ENCODE results near the gene ABCC4. TPM values are rescaled to one million over a fixed set of nuclear protein-coding genes. Genes with fewer than 3 reads are reported as not detected.

The ABCC4 gene
- total and polyA plus RNA-seq, 2 of the 13 experiments (the other 11 are each of a cell fraction or from before 2014, with no cell fraction given): 4.2 to 11.3 TPM

- TF ChIP-seq BRD4 (CRISPR knock-in tag; IDR thresholded peaks at IDR 0.05) (no peak), ZNF549 (CRISPR knock-in tag; IDR thresholded peaks at IDR 0.05) (no peak)
These were observed 245.0 kb downstream of the ABCC4 start (continued) for GRCh38 chr13:95056266-95056665.

DNA sequence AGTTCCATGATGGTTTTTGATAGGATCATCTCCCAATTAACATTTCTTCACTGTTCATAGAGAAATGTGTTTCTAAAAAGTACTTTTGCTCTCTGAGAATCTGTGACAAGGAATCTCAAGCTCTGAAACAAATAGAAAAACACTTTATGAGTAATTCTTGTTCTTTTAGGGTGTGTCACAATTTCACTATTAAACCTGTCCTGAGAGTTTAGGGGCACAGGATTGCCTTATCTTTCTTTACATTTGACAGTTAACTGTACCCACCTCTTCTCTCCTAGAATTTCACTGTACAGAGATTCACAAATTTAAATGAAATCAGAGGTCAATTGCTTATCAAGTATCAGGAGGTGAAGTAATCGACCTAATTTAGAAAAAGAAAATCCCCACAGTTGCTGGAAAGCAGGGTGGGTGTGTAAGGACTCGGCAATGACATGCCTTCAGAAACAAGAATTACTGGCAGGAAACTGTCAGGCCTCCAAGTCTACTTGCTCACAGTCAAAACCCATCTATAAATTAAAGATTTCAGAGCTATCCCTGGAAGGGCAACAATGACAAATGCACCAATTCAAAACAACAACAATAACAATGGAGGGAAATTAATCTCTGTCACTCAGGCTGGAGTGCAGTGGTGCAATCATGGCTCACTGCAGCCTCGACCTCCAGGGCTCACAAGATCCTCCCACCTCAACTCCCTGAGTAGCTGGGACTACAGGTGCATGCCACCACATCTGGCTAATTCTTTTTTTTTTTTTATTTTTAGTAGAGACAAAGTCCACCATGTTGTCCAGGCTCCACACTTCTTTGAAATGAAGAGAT is 250.2 kb downstream of the ABCC4 start:
- ChIA-PET POLR2A (no interaction called here), CTCF (ENCODE audit: low intra/inter-chr PET ratio, low total read pairs) (no interaction called here)
- Histone ChIP-seq H3K79me2 (ENCODE audit: insufficient read depth, low read length) (no peaks in the 10 kb centered on the region), H2AFZ (ENCODE audit: low read length) (no peak overlapping the region), H3K4me3 (replicated peaks in 1 of 3; ENCODE audit: insufficient read depth in 1 of 3, low read depth in 2 of 3, low read length in 3 of 3) (no peak overlapping the region), H3K9ac (ENCODE audit: insufficient read depth, low read depth, low read length) (no peak overlapping the region), H3K36me3 (replicated peaks in 1 of 2; ENCODE audit: control insufficient read depth in 1 of 2, insufficient read depth in 2 of 2, low read length in 2 of 2) (no peaks in the 10 kb centered on the region), H3K27me3 (ENCODE audit: control insufficient read depth in 1 of 2, insufficient read depth in 2 of 2, low read length in 2 of 2) (no peaks in the 10 kb centered on the region), H3K4me2 (ENCODE audit: low read depth, low read length) (no peak overlapping the region), H4K20me1 (ENCODE audit: insufficient read depth, low read length) (no peaks in the 10 kb centered on the region), H3K4me1 (ENCODE audit: insufficient read depth, low read length) (no peaks in the 10 kb centered on the region), H3K27ac (ENCODE audit: extremely low read length, insufficient read depth, low read length) (no peak overlapping the region), H3K9me3 (ENCODE audit: low read length) (no peaks in the 10 kb centered on the region)
- ATAC-seq: no peak
- BruUV-seq (replicated peaks): no TSS peak
- WGBS (ENCODE audit: low lambda C conversion rate): 78% methylated on average over 3 of the region's 3 CpGs
- intact Hi-C loops (cut with micrococcal nuclease; ENCODE audit: unreplicated experiment) (no loop called here), in situ Hi-C loops (cut with HindIII; ENCODE audit: extremely low pct_ligation_motif_present, low pct_unique_long_range_greater_than_20kb) (no loop called here)
- FAIRE-seq: no peak
- DNase-seq (ENCODE audit: low spot score): no peak
- TF ChIP-seq ZMYM2 (CRISPR knock-in tag; IDR thresholded peaks at IDR 0.05): no peak
- TF ChIP-seq, protein P1, sequence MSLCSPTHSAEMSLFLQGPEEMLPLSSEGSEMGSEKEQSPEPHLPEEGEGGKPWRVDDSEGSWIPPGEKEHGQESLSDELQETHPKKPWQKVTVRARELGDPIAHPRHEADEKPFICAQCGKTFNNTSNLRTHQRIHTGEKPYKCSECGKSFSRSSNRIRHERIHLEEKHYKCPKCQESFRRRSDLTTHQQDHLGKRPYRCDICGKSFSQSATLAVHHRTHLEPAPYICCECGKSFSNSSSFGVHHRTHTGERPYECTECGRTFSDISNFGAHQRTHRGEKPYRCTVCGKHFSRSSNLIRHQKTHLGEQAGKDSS (CRISPR knock-in tag; IDR thresholded peaks at IDR 0.05; ENCODE audit: borderline replicate concordance, low read depth): no peak
- no peak for TF ChIP-seq ZNF234 (CRISPR knock-in tag; conservative IDR thresholded peaks at IDR 0.05)
- TF ChIP-seq ZSCAN25 (CRISPR knock-in tag; IDR thresholded peaks at IDR 0.05): no peak
- no peak for TF ChIP-seq CENPX (CRISPR knock-in tag; IDR thresholded peaks at IDR 0.05)
- no peak for TF ChIP-seq MYC (CRISPR knock-in tag; IDR thresholded peaks at IDR 0.05; ENCODE audit: borderline replicate concordance)
- TF ChIP-seq BRF2 (CRISPR knock-in tag; IDR thresholded peaks at IDR 0.05): no peak
- TF ChIP-seq, protein P2, sequence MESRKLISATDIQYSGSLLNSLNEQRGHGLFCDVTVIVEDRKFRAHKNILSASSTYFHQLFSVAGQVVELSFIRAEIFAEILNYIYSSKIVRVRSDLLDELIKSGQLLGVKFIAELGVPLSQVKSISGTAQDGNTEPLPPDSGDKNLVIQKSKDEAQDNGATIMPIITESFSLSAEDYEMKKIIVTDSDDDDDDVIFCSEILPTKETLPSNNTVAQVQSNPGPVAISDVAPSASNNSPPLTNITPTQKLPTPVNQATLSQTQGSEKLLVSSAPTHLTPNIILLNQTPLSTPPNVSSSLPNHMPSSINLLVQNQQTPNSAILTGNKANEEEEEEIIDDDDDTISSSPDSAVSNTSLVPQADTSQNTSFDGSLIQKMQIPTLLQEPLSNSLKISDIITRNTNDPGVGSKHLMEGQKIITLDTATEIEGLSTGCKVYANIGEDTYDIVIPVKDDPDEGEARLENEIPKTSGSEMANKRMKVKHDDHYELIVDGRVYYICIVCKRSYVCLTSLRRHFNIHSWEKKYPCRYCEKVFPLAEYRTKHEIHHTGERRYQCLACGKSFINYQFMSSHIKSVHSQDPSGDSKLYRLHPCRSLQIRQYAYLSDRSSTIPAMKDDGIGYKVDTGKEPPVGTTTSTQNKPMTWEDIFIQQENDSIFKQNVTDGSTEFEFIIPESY (CRISPR knock-in tag; IDR thresholded peaks at IDR 0.05): no peak
- no peak for TF ChIP-seq SNRNP70 (IDR thresholded peaks at IDR 0.05; ENCODE audit: low read depth, low read length)
- TF ChIP-seq ZNF766 (CRISPR knock-in tag; IDR thresholded peaks at IDR 0.05; ENCODE audit: borderline replicate concordance): no peak
- TF ChIP-seq MTA3 (CRISPR knock-in tag; IDR thresholded peaks at IDR 0.05): no peak
- TF ChIP-seq ZBTB8A (CRISPR knock-in tag; IDR thresholded peaks at IDR 0.05; ENCODE audit: borderline replicate concordance, low read depth): no peak
- TF ChIP-seq, protein P3, sequence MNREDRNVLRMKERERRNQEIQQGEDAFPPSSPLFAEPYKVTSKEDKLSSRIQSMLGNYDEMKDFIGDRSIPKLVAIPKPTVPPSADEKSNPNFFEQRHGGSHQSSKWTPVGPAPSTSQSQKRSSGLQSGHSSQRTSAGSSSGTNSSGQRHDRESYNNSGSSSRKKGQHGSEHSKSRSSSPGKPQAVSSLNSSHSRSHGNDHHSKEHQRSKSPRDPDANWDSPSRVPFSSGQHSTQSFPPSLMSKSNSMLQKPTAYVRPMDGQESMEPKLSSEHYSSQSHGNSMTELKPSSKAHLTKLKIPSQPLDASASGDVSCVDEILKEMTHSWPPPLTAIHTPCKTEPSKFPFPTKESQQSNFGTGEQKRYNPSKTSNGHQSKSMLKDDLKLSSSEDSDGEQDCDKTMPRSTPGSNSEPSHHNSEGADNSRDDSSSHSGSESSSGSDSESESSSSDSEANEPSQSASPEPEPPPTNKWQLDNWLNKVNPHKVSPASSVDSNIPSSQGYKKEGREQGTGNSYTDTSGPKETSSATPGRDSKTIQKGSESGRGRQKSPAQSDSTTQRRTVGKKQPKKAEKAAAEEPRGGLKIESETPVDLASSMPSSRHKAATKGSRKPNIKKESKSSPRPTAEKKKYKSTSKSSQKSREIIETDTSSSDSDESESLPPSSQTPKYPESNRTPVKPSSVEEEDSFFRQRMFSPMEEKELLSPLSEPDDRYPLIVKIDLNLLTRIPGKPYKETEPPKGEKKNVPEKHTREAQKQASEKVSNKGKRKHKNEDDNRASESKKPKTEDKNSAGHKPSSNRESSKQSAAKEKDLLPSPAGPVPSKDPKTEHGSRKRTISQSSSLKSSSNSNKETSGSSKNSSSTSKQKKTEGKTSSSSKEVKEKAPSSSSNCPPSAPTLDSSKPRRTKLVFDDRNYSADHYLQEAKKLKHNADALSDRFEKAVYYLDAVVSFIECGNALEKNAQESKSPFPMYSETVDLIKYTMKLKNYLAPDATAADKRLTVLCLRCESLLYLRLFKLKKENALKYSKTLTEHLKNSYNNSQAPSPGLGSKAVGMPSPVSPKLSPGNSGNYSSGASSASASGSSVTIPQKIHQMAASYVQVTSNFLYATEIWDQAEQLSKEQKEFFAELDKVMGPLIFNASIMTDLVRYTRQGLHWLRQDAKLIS (CRISPR knock-in tag; IDR thresholded peaks at IDR 0.05): no peak

All from HepG2 (cell line).